Subcutaneous adipose tissue (tissue), 4 donors: ENCODE results near the gene VMP1. TPM values are rescaled to one million over a fixed set of nuclear protein-coding genes. Genes with fewer than 3 reads are reported as not detected.

ENCODE experiments used
- CTCF ChIP-seq: fragments of 450-650 bp; IDR thresholded peaks from one replicate; pipeline ENCODE4 v1.5.1; 2016; ENCODE audit warnings: low read depth, mild to moderate bottlenecking, control low read depth, antibody characterized with exemption, moderate library complexity
- total RNA-seq, 4 donors: library from RNA; depleted of rRNA; stranded (reverse); fragments of >200 nt; gene quantifications; one replicate each; pipeline ENCODE4 v1.1.0, GENCODE V29; 2016

VMP1 gene
- total RNA-seq, 4 donors from 2014 or later: 94.2 to 332 (median 246) TPM

GRCh38 chr17:59752922-59753321 is 45.5 kb downstream of the VMP1 start:
- no peak for TF ChIP-seq CTCF

GRCh38 chr17:59753522-59754467 is 46.3 kb downstream of the VMP1 start:
- no peak for TF ChIP-seq CTCF

GRCh38 chr17:59754552-59754951 is 47.1 kb downstream of the VMP1 start:
- no peak for TF ChIP-seq CTCF

GRCh38 chr17:59756236-59756818 is 48.9 kb downstream of the VMP1 start:
- TF ChIP-seq CTCF: no peak

- no peak for TF ChIP-seq CTCF
Measured at GRCh38 chr17:59757043-59757442, 49.6 kb downstream of the VMP1 start.

GRCh38 chr17:59757470-59757869 is 50.0 kb downstream of the VMP1 start:
- no peak for TF ChIP-seq CTCF

GRCh38 chr17:59757881-59758385 is 50.5 kb downstream of the VMP1 start:
- TF ChIP-seq CTCF: no peak
